Naive thymus-derived CD8-positive, alpha-beta T cell (primary cell): ENCODE measurements around the gene ACAD10. TPM values are rescaled to one million over a fixed set of nuclear protein-coding genes. Genes with fewer than 3 reads are reported as not detected.
"Not testable (repeated sequence)": the region's sequence is repeated elsewhere in the genome, so short reads cannot be mapped to it uniquely, and the experiment has no call there.

ENCODE experiments used
- ATAC-seq, 2 donors: fragments of 150-1000 bp; cut with Tn5 transposase in 1 of 2; sonication (Bioruptor Pico), chemical (Tn5 transposase) in 1 of 2; 1 replicate in 1 of 2; 2 replicates in 1 of 2; pipeline ENCODE4 v1.10.0; 2021; ENCODE audit warnings: mild to moderate bottlenecking in 2 of 2, moderate library complexity in 2 of 2
- POLR2A ChIA-PET: fragments of 350-600 bp; sonication (Branson Sonifier 250); formaldehyde crosslinking; loops from one replicate; lab custom pipeline; 2021; ENCODE audit warnings: antibody characterized with exemption; lab: Charles Lee
- DNase-seq, 10 donors: peaks; one replicate each; pipeline versions ENCODE4 v3.0.0 to v3.0.0-alpha.2; 2020 to 2022
- H3K27ac Mint-ChIP-seq, 10 donors: one replicate each; pipeline ENCODE4 v1.8.0; 2020 to 2022; ENCODE audit warnings: mild to moderate bottlenecking in 10 of 10, mixed read lengths in 10 of 10, moderate library complexity in 4 of 10, inconsistent platforms in 1 of 10
- H3K27me3 Mint-ChIP-seq, 5 donors: one replicate each; pipeline ENCODE4 v1.8.0; 2021 to 2022; ENCODE audit warnings: mixed read lengths in 5 of 5
- H3K36me3 Mint-ChIP-seq, 3 donors: one replicate each; pipeline ENCODE4 v1.8.0; 2020 to 2022; ENCODE audit warnings: mixed read lengths in 3 of 3, mild to moderate bottlenecking in 2 of 3, inconsistent platforms in 1 of 3
- H3K4me1 Mint-ChIP-seq, 4 donors: one replicate each; pipeline ENCODE4 v1.8.0; 2021 to 2022; ENCODE audit warnings: mixed read lengths in 4 of 4
- H3K4me3 Mint-ChIP-seq, 10 donors: one replicate each; pipeline ENCODE4 v1.8.0; 2020 to 2022; ENCODE audit warnings: mild to moderate bottlenecking in 10 of 10, mixed read lengths in 10 of 10, moderate library complexity in 6 of 10, inconsistent platforms in 1 of 10
- H3K9me3 Mint-ChIP-seq, 9 donors: one replicate each; pipeline ENCODE4 v1.8.0; 2020 to 2022; ENCODE audit warnings: mixed read lengths in 9 of 9, mild to moderate bottlenecking in 3 of 9, inconsistent platforms in 1 of 9, moderate library complexity in 1 of 9
- polyA plus RNA-seq, 3 donors: library from polyadenylated mRNA; unstranded; fragments of 300-500 nt; fragmentation: Illumina TruSeq; gene quantifications; one replicate each; pipeline ENCODE4 v1.2.3, GENCODE V29; 2021
- total RNA-seq, 8 experiments: library from RNA in 2 of 8; stranded (reverse) in 2 of 8; gene quantifications; one replicate each; pipeline ENCODE4 v1.2.3 and lab custom pipeline; 2021 to 2026

ACAD10 gene
- total RNA-seq: 10 to 100 TPM; 57.3 to 62.2 TPM
- polyA plus RNA-seq: 10 to 100 TPM in 2 of 3 donors, 1 to 10 TPM in 1; 9.4 to 12.9 (median 10.1) TPM
- 27.0 to 61.9 (median 45.4) reads per million in 6 experiments for total RNA-seq (lab: John Stamatoyannopoulos, UW)

- peak within 1 kb of the TSS; percentile 89 to 97 (median 96) for H3K4me3 Mint-ChIP-seq
- peaks cover 19 to 47% (median 44%) of the 10 kb centered on the region in 4 donors for H3K4me1 Mint-ChIP-seq
- H3K36me3 Mint-ChIP-seq: peaks cover 0 to 26% (median 3%) of the 10 kb centered on the region in 3 donors
- peak within 1 kb of the TSS; percentile 94 to 99 (median 96) for H3K27ac Mint-ChIP-seq
- peaks cover 0 to 2% (median 0%) of the 10 kb centered on the region in 5 donors for H3K27me3 Mint-ChIP-seq
- H3K9me3 Mint-ChIP-seq: no peaks in the 10 kb centered on the region
- ATAC-seq (peak; percentile 92 to 96), DNase-seq (peak; percentile 87 to 99 (median 94))
- POLR2A ChIA-PET: interaction anchor here (0.6 to 1.7 kb wide), 8 partner anchors 24 to 1398 kb away, joined by 3 to 9 read pairs (median 5); partner anchors contain the start of genes ATXN2, GPN3, MAPKAPK5 and NAA25
These were observed at the start of gene ACAD10, which contains the start of gene BRAP for GRCh38 chr12:111685811-111686573. Gene ACAD10, plus strand, starts transcription at chr12:111686053. Its CDS starts 6,657 bp downstream, at chr12:111692710. Gene BRAP, minus strand, starts transcription at chr12:111685956. Its CDS starts 164 bp downstream, at chr12:111685792.

- no peaks in the 10 kb centered on the region for H3K27me3 Mint-ChIP-seq
- no peak for DNase-seq
- H3K27ac Mint-ChIP-seq: peak overlapping the region in 1 of 10 donors; percentile 13
- POLR2A ChIA-PET: no interaction called here
- H3K4me3 Mint-ChIP-seq: no peak overlapping the region
- no peak for ATAC-seq
- H3K9me3 Mint-ChIP-seq: no peaks in the 10 kb centered on the region
- peaks cover 0 to 4% (median 1%) of the 10 kb centered on the region in 4 donors for H3K4me1 Mint-ChIP-seq
- peaks cover 0 to 5% (median 2%) of the 10 kb centered on the region in 3 donors for H3K36me3 Mint-ChIP-seq
These were observed 49.5 kb upstream of the ACAD10 start for GRCh38 chr12:111636209-111636945.

DNA sequence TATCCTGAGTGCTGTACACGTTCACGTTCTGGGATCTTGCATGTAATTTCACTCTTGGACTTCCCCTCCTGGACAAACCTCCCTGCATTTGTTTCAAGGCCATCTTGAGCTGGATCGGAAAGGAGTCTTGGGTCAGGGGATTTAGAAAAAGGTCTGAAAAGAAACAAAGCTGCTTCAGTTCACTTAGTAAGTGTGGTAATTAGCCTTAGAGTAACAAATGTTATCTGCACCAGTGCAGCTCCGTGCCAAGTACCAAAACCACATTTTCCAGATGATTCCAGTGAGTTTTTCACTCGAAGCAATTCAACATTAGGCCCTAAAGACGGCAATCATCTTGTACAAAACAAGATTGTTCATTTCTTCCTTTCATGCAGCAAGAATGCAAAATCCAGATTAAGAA, 47.3 kb upstream of the ACAD10 start:
- Mint-ChIP-seq H3K27ac (peak overlapping the region in 2 of 10 donors; percentile 8 to 11), H3K27me3 (no peaks in the 10 kb centered on the region), H3K9me3 (no peaks in the 10 kb centered on the region), H3K4me1 (peaks cover 0 to 4% (median 1%) of the 10 kb centered on the region in 4 donors), H3K4me3 (no peak overlapping the region), H3K36me3 (peaks cover 0 to 23% (median 4%) of the 10 kb centered on the region in 3 donors)
- ATAC-seq (no peak), DNase-seq (no peak)
- POLR2A ChIA-PET: interaction anchor here (0.9 kb wide), 1 partner anchor 11 kb away, joined by 7 read pairs; no protein-coding TSS in a partner anchor

DNA sequence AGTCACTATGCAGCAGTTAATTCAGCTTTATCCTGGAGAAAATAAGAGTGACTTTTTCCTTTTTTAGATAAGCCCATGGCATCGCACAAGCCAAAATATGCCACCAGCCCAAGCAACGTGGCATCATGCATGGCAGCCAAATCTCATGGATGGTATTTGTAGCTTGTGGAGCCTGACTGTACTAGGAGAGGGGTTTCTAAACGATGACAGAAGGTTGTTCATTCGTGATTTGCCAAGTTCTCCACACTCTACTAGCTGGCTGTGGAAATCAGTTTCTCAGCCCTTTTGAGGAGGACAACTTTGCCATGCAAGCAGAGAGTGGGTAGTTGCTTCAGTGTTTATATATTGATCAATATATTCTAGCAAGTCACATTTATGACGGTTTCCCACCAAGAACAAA, 45.3 kb upstream of the ACAD10 start:
- Mint-ChIP-seq H3K4me3 (no peak overlapping the region), H3K27me3 (no peaks in the 10 kb centered on the region), H3K27ac (no peak overlapping the region), H3K36me3 (peaks cover 0 to 41% (median 8%) of the 10 kb centered on the region in 3 donors), H3K9me3 (no peaks in the 10 kb centered on the region), H3K4me1 (peaks cover 0 to 3% (median 1%) of the 10 kb centered on the region in 4 donors)
- DNase-seq (no peak), ATAC-seq (no peak)
- POLR2A ChIA-PET: interaction anchor here (0.6 kb wide), 1 partner anchor 10 kb away, joined by 3 read pairs; no protein-coding TSS in a partner anchor

- Mint-ChIP-seq H3K4me3 (no peak overlapping the region), H3K27me3 (no peaks in the 10 kb centered on the region), H3K27ac (no peak overlapping the region), H3K36me3 (peaks cover 0 to 65% (median 15%) of the 10 kb centered on the region in 3 donors), H3K9me3 (no peaks in the 10 kb centered on the region), H3K4me1 (no peaks in the 10 kb centered on the region)
- POLR2A ChIA-PET: no interaction called here
- ATAC-seq (no peak), DNase-seq (no peak)
These were observed 43.0 kb upstream of the ACAD10 start for GRCh38 chr12:111642681-111643426.

DNA sequence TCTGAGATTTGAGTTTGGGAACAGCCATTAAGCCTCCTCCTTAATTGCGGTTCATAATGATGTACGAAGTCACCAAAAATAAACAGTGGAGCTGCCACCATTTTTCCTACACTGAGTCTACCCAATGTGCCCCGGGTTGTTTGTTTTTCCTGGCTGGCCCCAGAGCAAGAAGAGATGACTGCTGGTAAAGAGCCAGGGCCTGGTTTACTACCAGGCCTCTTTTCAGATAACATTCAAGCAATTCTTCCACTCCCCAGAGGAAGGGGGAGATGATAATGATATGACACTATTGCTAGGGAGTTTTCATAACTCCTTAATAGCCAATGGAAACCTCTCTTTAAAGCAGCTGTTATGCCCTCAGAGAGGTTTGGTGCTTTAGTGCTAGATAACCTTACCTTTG, 42.4 kb upstream of the ACAD10 start:
- DNase-seq (no peak), ATAC-seq (no peak)
- no peak overlapping the region for H3K4me3 Mint-ChIP-seq
- peaks cover 0 to 68% (median 14%) of the 10 kb centered on the region in 3 donors for H3K36me3 Mint-ChIP-seq
- H3K27me3 Mint-ChIP-seq: no peaks in the 10 kb centered on the region
- POLR2A ChIA-PET: no interaction called here
- H3K4me1 Mint-ChIP-seq: no peaks in the 10 kb centered on the region
- no peak overlapping the region for H3K27ac Mint-ChIP-seq
- no peaks in the 10 kb centered on the region for H3K9me3 Mint-ChIP-seq

DNA sequence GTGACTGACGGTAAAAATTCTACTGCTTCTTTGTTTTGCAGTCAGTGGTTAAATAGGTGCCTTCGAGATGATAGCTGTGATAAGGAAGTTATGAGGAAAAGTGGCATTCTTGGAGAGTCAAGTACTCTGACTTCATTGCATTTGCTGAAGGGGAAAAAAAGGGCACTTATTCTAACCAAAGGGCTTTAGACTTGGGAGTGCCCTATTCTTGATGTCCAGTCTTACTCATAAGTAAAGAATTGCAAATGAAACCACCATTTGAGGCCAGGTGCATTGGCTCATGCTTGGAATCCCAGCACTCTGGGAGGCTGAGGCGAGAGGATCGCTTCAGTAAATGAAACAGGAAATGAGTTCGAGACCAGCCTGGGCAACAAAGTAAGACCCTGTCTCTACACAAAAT, 40.4 kb upstream of the ACAD10 start:
- Mint-ChIP-seq H3K4me1 (no peaks in the 10 kb centered on the region), H3K27me3 (no peaks in the 10 kb centered on the region), H3K9me3 (no peaks in the 10 kb centered on the region), H3K27ac (no peak overlapping the region), H3K4me3 (no peak overlapping the region), H3K36me3 (peaks cover 0 to 85% (median 21%) of the 10 kb centered on the region in 3 donors)
- DNase-seq (no peak), ATAC-seq (no peak)
- POLR2A ChIA-PET: no interaction called here

- Mint-ChIP-seq H3K4me3 (no peak overlapping the region), H3K9me3 (no peaks in the 10 kb centered on the region), H3K36me3 (peaks cover 6 to 89% (median 23%) of the 10 kb centered on the region in 3 donors), H3K27ac (no peak overlapping the region), H3K4me1 (peaks cover 0 to 2% (median 0%) of the 10 kb centered on the region in 4 donors), H3K27me3 (no peaks in the 10 kb centered on the region)
- POLR2A ChIA-PET: no interaction called here
- no peak for ATAC-seq
- no peak for DNase-seq
These were observed 34.9 kb upstream of the ACAD10 start for GRCh38 chr12:111650912-111651311.

- DNase-seq, POLR2A ChIA-PET, ATAC-seq, H3K4me3 Mint-ChIP-seq, H3K27me3 Mint-ChIP-seq, H3K4me1 Mint-ChIP-seq, H3K27ac Mint-ChIP-seq, H3K9me3 Mint-ChIP-seq: not testable (repeated sequence)
- peaks cover 6 to 81% (median 20%) of the 10 kb centered on the region in 3 donors for H3K36me3 Mint-ChIP-seq
These were observed 33.3 kb upstream of the ACAD10 start for GRCh38 chr12:111652530-111652929.

GRCh38 chr12:111653596-111653995, 32.3 kb upstream of the ACAD10 start:
- ATAC-seq (no peak), DNase-seq (no peak)
- no peak overlapping the region for H3K4me3 Mint-ChIP-seq
- no peaks in the 10 kb centered on the region for H3K9me3 Mint-ChIP-seq
- H3K27me3 Mint-ChIP-seq: no peaks in the 10 kb centered on the region
- POLR2A ChIA-PET: no interaction called here
- peak overlapping the region in 1 of 10 donors; percentile 18 for H3K27ac Mint-ChIP-seq
- H3K4me1 Mint-ChIP-seq: peaks cover 0 to 2% (median 0%) of the 10 kb centered on the region in 4 donors
- peaks cover 8 to 81% (median 23%) of the 10 kb centered on the region in 3 donors for H3K36me3 Mint-ChIP-seq

DNA sequence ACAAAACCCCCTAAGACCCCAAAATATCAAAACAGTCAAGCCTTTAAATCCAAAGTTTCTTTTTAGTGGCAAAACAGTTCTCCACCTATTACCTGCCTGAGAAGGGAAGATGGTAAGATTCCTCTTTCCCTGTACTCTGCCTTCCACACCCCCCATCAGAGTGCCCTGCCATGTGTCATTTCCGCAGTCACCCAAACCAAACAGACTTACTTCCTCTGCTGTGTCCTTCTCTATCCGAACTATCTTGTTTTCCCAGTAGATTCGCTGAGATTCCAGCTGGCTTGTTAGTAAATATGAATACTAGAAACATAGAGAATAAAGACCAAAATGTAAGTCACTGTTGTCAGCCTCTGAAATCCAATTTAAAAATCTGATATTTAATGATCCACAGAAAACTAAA, 30.5 kb upstream of the ACAD10 start:
- POLR2A ChIA-PET: no interaction called here
- DNase-seq (no peak), ATAC-seq (no peak)
- peaks cover 0 to 2% (median 0%) of the 10 kb centered on the region in 4 donors for H3K4me1 Mint-ChIP-seq
- H3K27me3 Mint-ChIP-seq: no peaks in the 10 kb centered on the region
- H3K4me3 Mint-ChIP-seq: no peak overlapping the region
- peak overlapping the region in 2 of 10 donors; percentile 24 to 47 for H3K27ac Mint-ChIP-seq
- peaks cover 14 to 83% (median 26%) of the 10 kb centered on the region in 3 donors for H3K36me3 Mint-ChIP-seq
- H3K9me3 Mint-ChIP-seq: no peaks in the 10 kb centered on the region

DNA sequence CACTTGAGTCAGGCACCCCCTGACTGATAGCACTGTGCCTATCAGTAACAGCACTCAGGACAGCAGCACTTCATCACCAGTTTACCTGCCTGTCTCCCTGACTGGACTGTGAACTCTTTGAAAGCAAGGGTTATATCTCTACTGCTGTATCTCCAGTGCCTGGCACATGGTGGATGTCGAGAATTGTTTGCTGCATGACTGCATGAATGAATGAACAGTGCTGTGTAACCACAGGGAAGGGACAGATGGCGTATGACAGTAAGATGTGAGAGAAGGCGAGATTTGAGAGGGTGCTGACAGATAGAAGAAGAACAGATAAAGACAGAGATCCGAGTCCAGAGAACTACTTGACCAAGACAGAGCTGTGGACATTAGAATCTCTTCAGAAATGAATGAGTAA, 29.8 kb upstream of the ACAD10 start:
- Mint-ChIP-seq H3K36me3 (peaks cover 14 to 81% (median 26%) of the 10 kb centered on the region in 3 donors), H3K27me3 (no peaks in the 10 kb centered on the region), H3K27ac (peak overlapping the region in 3 of 10 donors; percentile 0 to 75 (median 51)), H3K4me3 (no peak overlapping the region), H3K4me1 (peaks cover 0 to 2% (median 0%) of the 10 kb centered on the region in 4 donors), H3K9me3 (no peaks in the 10 kb centered on the region)
- POLR2A ChIA-PET: no interaction called here
- no peak for DNase-seq
- no peak for ATAC-seq
